Left colon (tissue), 2 donors: ENCODE results near the gene EXOC4. TPM values are rescaled to one million over a fixed set of nuclear protein-coding genes. Genes with fewer than 3 reads are reported as not detected.
"Not testable (repeated sequence)": the region's sequence is repeated elsewhere in the genome, so short reads cannot be mapped to it uniquely, and the experiment has no call there.

Source experiments
- ATAC-seq: fragments of 200-7000 bp; cut with Tn5 transposase; one replicate; pipeline ENCODE4 v1.9.1; 2020; ENCODE audit warnings: mild to moderate bottlenecking, moderate library complexity
- DNase-seq, 2 donors: peaks; one replicate each; pipeline ENCODE4 v3.0.0-alpha.2; 2020
- intact Hi-C, 2 donors: fragments of 100-400 bp; cut with DNase I in 1 of 2; cut with micrococcal nuclease in 1 of 2; formaldehyde crosslinking; loops; one replicate each; pipeline versions ENCODE4 v1.11.2 to v1.14.0; 2022; cut with DNase I, micrococcal nuclease
- long read RNA-seq: library from polyadenylated mRNA; unstranded; transcript quantifications from one replicate; pipeline ENCODE4 v2.0.0, GENCODE V29; 2021
- total RNA-seq, 2 donors: library from RNA; stranded (reverse); fragmentation: NEBNext Ultra II Directional; extraction: Animal tissue kit (Norgen Biotek cat#: 25700); gene quantifications; one replicate each; pipeline ENCODE4 v1.2.1, GENCODE V29; 2021
- donor health status: DM: no; HTN: no; CAD: no.
- donor health status: DM: yes; HTN: yes; CAD: no.

The EXOC4 gene
- total RNA-seq: 10 to 100 TPM; 78.8 to 85.4 TPM
- long read RNA-seq, full-length matches to known transcripts: 11 of 27 reads
- long read RNA-seq, partial matches to known transcripts: 6 of 27 reads
- long read RNA-seq, other reads (novel, unspliced or antisense): 10 of 27 reads

DNA sequence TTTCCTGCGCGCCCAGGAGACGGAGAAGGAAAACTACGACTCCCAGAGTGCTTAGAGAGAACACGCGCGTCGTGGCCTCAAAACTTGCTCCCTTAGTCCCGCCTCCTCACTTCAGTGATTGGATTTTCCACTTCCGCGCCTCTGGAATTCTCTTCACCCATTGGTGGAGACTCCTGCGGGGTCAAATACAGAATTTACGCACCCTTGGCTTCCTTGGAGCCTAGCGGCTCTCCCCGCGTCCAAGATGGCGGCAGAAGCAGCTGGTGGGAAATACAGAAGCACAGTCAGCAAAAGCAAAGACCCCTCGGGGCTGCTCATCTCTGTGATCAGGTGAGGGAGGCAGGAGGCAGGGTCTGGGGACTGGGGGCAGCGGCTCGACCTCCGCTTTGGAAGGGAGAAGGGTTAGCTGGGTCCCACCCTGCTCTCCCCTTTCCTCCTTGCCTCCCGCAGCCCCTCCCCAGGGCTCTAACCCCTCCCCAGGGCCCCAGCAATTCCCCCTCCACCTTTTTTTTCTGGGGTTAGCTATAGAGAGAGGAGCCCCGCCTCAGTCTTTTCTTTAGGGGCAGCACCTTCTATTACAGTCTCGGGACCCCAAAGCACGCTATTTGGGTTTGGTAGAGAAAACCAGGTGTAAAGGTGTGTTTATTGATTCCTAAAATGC, at the start of gene EXOC4:
Gene EXOC4 (plus strand): TSS at position 221 of the 661 bp plus-strand sequence.
- ATAC-seq (peak; percentile 99), DNase-seq (peak; percentile 87 to 95)
- intact Hi-C loops: no loop called here

DNA sequence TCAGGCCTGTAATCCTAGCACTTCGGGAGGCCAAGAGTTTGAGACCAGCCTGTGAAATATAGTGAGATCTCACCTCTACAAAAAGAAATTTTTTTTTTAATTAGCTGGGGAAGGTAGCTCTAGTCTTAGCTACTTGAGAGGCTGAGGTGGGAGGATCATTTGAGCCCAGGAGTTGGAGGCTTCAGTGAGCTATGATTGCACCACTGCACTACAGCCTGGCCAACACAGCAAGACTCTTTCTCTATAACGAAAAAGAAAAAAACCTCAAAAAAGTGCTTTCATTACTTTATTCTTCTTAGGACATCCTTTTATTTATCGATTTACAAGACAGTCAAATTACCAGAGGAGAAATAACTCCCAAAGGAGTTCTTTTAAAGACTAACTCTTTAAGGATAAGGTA, 49.4 kb upstream of the EXOC4 start:
- no peak for DNase-seq

DNA sequence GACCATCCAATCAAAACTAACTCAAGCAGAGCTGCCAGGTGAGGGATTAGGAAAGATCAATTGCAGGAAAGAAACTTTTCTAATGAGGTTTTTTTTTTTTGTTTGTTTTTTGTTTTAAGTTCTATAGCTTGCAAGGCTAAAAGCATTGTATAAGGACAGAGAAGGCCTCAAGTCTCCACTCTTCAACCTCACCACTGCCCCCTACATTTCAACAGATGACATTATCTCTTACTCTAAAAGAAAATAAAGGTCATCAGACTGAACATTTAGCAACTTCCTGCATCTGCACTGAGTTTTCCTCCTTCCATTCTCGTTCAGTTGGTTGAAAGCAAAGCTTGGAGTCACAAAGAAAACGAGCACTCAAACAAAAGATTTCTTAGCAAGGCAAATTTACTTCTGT, 45.2 kb upstream of the EXOC4 start:
- no peak for ATAC-seq
- DNase-seq: no peak
- intact Hi-C loops: no loop called here

More for the DNA sequence above, 49.4 kb upstream of the EXOC4 start:
- ATAC-seq: no peak
- intact Hi-C loops: no loop called here

DNA sequence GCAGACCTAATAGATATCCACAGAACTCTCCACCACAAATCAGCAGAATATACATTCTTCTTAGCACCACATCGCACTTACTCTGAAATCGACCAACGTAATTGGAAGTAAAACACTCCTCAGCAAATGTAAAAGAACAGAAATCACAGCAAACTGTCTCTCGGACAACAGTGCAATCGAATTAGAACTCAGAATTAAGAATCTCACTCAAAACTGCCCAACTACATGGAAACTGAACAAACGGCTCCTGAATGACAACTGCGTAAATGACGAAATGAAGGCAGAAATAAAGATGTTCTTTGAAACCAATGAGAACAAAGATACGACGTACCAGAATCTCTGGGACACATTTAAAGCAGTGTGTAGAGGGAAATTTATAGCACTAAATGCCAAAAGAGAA, 42.1 kb upstream of the EXOC4 start:
- intact Hi-C loops, ATAC-seq: not testable (repeated sequence)

DNA sequence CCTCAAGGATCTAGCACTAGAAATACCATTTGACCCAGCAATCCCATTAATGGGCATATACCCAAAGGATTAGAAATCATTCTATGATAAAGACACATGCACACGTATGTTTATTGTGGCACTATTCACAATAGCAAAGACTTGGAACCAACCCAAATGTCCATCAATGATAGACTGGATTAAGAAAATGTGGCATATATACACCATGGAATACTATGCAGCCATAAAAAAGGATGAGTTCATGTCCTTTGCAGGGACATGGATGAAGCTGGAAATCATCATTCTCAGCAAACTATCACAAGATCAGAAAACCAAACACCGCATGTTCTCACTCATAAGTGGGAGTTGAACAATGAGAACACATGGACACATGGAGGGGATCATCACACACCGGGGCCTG, 39.1 kb upstream of the EXOC4 start:
- ATAC-seq, DNase-seq, intact Hi-C loops: not testable (repeated sequence)

More for the DNA sequence above, 42.1 kb upstream of the EXOC4 start:
- DNase-seq: not testable (repeated sequence)

DNA sequence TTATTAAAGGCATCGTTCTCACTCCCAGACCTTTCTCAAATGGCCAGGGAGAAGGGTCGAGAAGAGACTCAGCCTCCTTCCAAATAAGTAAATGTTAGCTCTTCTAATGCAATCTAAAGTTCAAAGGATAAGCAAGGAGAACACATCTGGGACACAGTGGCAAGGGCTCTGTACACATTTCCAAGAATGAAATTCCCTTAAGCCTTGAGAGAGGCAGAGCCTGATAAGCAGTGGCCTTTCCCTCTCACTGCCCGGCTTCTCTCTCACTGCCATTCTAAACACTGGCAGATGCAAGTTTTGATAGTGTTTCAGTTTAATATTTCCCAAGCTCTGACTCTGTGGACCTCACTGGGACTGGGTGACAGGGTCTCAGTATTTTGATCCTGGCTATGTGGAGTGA, 35.1 kb upstream of the EXOC4 start:
- ATAC-seq (no peak), DNase-seq (no peak)
- intact Hi-C loops: no loop called here

DNA sequence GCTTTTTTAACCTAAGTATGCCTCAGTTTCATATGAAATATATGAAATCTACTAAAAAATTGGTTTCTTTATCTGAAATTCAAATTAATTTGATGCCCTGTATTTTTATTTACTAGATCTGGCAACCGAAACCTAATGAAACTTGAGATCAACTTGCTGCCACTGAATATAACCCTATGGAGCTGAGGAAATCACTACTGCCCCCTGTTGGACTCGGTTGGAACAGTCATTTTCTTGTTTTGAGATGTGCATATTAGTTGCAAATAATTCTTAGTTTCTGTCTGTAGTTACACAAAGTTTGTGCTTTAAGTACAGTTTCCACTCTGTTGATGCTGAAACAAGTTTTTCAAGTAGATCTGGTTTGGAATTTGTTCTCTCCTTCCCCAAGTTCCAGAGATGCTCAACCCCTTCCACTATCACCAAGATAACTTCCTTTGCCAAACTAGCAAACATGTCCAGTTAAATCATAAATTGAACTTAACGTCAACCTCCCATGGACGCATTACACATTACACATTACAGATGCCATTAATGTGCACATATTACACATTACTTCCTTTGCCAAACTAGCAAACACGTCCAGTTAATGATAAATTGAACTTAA, 22.2 kb upstream of the EXOC4 start:
- intact Hi-C loops: no loop called here
- DNase-seq (peak in 1 of 2 donors; percentile 40), ATAC-seq (peak; percentile 50)

DNA sequence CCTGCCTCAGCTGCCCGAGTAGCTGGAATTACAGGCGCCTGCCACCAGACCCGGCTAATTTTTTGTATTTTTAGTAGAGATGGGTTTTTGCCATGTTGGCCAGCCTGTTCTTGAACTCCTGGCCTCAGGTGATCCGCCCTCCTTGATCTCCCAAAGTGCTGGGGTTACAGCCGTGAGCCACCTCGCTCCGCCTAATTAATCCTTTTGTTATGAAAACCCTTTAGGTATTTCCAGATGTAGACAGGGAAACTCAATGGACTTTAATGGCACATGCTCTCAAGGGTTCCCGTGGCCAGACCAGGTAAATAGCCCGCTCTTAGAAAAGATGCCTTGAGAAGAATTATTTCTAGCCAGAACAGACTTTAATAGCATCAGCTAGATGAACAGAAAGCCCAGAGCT, 19.7 kb upstream of the EXOC4 start:
- no peak for ATAC-seq
- intact Hi-C loops: no loop called here
- no peak for DNase-seq

DNA sequence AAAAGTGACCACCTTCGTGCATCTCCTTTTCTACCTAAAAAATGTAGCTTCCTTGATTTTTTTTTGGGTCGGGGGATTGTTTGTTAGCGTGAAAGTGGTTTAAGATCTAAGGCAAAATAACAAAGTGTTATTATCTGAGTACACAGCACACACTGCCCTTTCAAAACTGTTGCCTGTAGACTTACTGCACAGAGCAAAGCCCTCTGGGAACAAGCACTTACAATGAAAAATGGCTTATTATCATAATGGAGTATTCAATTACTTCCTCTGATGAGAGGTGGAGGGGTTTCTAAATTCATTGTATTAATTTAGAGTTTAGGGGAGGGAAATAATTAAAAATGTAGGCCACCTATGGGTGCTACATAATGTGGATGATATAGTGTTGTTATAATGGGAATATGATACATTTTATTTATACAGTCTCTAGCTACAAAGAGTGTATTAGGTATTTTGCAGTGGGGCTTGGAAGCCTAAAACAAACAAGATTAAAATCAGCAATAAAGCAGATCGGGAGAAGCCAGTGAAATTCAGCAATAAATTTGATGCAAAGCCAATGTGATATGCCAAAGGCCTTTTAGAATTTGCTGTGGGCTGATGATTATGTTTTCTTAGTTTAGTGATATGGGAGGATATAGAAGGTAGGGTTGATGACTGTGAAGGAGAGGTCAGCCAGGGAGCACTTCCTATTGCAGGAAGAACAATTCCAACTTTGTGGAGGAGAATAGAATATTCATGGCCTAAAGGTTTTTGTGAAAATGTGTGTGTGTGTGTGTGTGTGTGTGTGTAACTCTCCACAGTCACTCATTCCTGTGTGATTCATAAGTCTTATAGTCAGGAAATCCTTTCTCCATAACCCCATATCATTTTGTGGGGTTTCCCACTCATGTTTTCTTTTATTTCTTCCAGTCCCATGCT, 17.7 kb upstream of the EXOC4 start:
- intact Hi-C loops: no loop called here
- ATAC-seq (no peak), DNase-seq (no peak)

DNA sequence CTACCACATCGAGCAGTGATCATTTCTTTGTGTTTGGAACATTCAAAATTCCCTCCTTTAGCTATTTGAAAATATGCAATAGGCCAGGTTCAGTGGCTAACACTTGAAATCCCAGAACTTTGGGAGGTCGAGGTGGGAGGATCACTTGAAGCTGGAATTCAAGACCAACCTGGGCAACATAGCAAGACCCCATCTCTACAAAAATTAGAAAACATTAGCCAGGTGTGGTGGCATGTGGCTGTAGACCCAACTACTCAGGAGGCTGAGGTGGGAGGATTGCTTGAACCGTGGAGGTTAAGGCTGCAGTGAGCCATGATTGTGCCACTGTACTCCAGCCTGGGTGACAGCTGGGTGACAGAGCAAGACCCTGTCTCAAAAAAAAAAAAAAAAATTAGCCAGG, 15.3 kb upstream of the EXOC4 start:
- DNase-seq (no peak), ATAC-seq (no peak)
- intact Hi-C loops: no loop called here

DNA sequence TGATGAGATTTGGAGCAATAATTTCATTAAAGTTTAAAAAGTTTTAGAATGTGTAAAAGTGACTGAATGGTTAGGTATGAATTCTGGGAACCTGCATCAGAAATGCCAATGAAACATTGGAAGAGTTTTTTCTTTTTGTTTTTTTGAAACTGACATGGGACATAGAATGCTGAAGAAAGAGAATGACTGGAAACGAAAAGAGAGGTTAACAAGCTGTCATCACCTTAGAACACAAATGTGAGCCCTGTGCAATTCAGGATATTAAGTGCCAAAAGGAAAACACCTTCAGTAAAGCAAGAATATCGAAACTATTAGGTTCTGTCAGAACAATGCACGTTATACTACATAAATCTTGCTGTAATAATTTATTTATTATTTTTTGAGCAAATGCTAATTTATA, 12.6 kb upstream of the EXOC4 start:
- no peak for ATAC-seq
- intact Hi-C loops: no loop called here
- no peak for DNase-seq

DNA sequence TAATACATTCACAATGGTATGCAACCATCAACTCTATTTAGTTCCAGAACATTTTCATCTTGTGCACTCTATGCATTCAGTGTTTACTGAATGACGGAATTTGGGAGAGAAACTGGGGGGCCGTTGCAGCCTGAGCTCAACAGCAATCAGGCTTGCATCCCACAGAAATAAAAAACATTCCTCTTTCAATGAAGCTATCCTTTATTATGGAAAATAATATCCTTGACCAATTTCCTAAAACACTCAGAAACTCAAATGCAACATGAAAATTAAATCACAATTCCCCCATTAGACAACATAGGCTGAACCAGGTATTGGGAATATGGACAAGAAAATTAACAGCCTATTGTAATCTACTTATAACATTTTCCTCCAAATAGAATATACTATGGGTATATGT, 6.3 kb upstream of the EXOC4 start:
- intact Hi-C loops: no loop called here
- DNase-seq (no peak), ATAC-seq (no peak)

DNA sequence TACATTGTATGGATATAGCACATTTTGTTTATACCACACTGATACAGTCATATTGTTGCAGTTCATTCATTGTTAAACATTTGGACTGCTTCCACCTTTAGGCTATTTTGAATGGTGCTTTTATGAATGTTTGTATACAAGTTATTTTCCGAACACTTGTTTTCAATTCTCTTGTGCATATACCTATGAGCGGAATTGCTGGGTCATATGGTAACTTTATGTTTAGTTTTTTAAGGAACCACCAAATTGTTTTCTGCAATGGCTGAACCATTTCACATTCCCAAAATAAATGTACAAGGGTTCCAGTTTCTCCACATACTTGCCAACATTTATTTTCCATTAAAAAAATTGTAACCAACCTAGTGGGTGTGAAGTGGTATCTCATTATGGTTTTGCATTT, 4.0 kb upstream of the EXOC4 start:
- intact Hi-C loops: no loop called here
- DNase-seq (no peak), ATAC-seq (no peak)

DNA sequence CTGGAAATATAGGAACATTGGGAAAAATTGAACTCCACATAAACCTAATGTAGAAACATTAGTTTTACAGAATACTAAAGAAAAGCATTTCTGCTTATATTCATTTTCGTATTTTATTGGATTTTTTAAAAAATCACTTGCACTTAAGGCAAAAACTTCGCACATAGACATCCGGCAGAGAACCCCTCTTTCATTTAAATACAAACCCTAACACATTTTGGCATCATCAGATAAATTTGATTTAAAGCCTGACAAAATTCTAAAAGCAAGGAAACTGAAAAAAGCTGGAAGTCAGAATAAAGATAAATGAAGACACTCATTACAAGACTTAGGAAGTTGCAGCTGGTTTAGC, 396 bp upstream of the EXOC4 start:
- no peak for ATAC-seq
- intact Hi-C loops: no loop called here

DNA sequence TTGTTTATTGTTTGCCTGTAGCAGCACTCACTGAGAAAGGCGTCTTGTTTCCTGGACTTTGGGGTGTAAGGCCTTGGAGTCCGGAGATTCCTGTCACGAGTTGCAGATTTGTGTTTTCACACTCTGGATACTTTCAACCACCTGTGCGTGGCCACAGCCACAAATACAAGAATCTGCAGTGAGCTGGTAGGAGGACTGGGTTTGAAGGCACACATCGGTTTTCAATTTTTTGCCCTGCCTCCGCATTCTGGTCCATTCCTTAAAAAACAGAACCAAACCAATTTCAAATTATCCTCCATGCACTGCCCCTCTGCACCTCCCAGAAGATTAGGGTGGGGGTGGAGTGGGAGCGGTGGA, 619 bp downstream of the EXOC4 start:
- ATAC-seq (peak; percentile 47), DNase-seq (peak in 1 of 2 donors; percentile 20)
- intact Hi-C loops: no loop called here

More for the DNA sequence above, 396 bp upstream of the EXOC4 start:
- no peak for DNase-seq

DNA sequence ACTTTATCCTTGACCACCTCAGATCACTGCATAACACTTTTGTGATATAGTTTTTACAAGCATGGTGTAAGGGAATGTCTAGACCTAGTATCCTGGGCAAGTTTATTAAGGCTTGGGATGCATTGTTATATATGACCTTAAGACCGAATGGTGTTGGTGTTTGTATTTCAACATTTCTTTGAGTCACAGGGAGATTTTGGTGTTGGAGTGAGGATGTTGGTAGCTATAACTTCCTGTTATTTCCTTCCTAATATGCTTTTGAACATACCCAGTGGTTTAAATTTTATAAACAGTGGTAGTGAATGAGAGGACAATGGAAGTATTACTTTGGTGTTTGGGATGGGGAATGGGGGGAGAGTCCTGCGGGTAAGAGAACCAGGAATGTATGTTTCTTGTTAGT, 2.6 kb downstream of the EXOC4 start:
- intact Hi-C loops: no loop called here
- ATAC-seq (no peak), DNase-seq (no peak)

DNA sequence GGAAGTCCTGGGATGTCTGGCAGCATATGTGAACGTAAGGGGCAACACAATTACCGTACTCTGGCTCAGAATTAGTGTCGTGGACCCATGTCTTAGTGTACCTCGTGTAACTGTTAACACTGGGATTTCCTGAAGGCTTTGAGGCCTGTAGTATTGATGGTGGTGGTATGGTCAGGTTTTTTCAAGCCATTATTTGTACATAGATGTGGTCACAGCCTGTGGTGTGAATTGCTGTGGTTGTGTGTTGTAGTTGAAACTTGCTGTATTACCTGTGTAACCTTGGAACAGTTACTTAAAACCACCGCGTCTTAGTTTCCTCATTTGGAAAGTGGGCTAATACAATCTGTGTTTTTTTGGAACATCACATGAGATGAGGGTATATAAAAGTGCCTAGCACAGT, 5.3 kb downstream of the EXOC4 start:
- ATAC-seq (no peak), DNase-seq (no peak)
- intact Hi-C loops: no loop called here

DNA sequence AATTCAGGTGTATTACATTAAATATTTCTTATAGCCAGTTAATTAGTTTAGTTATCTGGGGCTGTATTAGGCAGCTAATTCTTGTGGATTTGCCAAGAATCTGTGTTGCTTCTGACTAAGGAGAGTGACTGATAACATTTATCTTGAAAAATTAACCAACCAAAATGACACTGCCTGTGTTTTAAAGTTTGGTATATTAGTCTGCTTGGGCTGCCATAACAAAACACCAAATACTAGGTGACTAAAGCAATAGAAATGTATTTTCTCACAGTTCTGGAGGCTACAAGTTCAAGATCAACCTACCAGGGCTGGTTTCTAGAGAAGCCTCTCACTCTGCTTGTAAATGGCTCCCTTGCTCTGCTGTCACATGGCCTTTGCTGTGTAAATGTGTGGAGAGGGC, 12.9 kb downstream of the EXOC4 start:
- no peak for DNase-seq
- intact Hi-C loops: no loop called here
- ATAC-seq: no peak

DNA sequence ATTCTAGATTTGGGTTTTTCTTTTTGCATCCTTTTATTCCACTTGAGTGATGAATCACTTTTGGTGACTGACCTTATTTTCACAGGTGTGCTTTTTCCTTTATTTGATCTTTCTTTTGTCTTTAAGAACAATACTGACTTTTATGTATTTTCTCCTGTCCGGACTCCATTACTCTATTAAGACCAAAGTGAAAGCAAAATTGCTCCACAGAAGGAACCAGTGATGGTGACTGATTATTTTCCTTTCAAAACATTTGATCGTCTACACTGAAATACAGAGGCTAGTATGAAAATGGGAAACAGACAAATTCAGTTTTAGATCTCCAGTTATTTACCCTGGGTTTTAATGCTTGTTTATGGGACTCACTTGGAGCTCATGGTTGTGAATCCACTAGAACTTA, 15.5 kb downstream of the EXOC4 start:
- DNase-seq: no peak
- intact Hi-C loops: no loop called here
- ATAC-seq: no peak

DNA sequence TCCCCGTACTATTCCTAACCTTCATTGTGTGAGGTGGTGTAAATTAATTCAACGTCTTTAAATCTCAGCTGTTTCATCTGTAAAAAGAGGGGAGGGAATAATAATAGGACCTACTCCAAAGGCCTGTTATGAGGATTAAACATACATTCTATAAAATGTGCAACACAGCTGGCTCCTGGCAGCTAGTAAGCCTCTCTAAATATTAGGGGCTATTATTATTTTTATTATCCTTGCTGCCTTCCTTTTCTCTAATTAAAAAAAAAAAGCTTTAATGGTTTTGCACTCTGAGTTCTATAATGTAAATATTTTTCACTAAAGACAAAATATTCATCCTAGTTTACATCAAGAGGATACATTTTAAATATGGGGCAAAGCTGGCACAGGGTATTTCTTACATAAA, 19.5 kb downstream of the EXOC4 start:
- DNase-seq: no peak
- intact Hi-C loops: no loop called here
- no peak for ATAC-seq
